ENCODE results near the gene BAG5. TPM values are rescaled to one million over a fixed set of nuclear protein-coding genes. Genes with fewer than 3 reads are reported as not detected.

BAG5 gene
- total RNA-seq, 1 experiment from 2014 or later: 27.0 TPM

GRCh38 chr14:103558071-103558882 lies 4.2 kb downstream of the BAG5 start:
- POLR2A ChIA-PET: no interaction called here
- no peaks in the 10 kb centered on the region for H3K27me3 ChIP-seq (ENCODE audit: insufficient read depth, low read length)
- ATAC-seq (no peak), DNase-seq (ENCODE audit: low read depth, low spot score) (no peak)
- RAD21 ChIA-PET (ENCODE audit: low non-redundant PET in 1 of 2, low total read pairs in 2 of 2, uncharacterized antibody in 2 of 2, unreplicated experiment in 2 of 2): no interaction called here
- intact Hi-C loops (cut with micrococcal nuclease): no loop called here
- peaks cover 5 to 10% of the 10 kb centered on the region in 2 experiments for H3K4me1 ChIP-seq (ENCODE audit: control insufficient read depth in 1 of 2, insufficient read depth in 2 of 2, low read length in 2 of 2)
- peaks cover 13 to 27% of the 10 kb centered on the region in 2 experiments; a peak in 3 of 4 replicates for H3K36me3 ChIP-seq (ENCODE audit: control insufficient read depth in 1 of 2, insufficient read depth in 2 of 2, low read length in 2 of 2)
- H3K4me2 ChIP-seq (ENCODE audit: low read length): no peak overlapping the region
- H3K9me3 ChIP-seq (ENCODE audit: control insufficient read depth in 1 of 2, insufficient read depth in 1 of 2, low read depth in 1 of 2, low read length in 2 of 2): no peaks in the 10 kb centered on the region
- TF ChIP-seq POLR2A (IDR thresholded peaks at IDR 0.05; ENCODE audit: borderline replicate concordance, extremely low read depth, insufficient read depth, insufficient read length): no peak
- H2AFZ ChIP-seq (ENCODE audit: low read depth, low read length, poor library complexity, severe bottlenecking): no peak overlapping the region
- no TSS peak for BruUV-seq (replicated peaks)
- no peak overlapping the region for H3K27ac ChIP-seq (ENCODE audit: low read depth, low read length)
- no peak overlapping the region for H3K9ac ChIP-seq (ENCODE audit: low read length)
- peaks cover 10% of the 10 kb centered on the region; the same call in 1 of the 2 replicates for H4K20me1 ChIP-seq (ENCODE audit: insufficient read depth)
- no peaks in the 10 kb centered on the region for H3K9me2 ChIP-seq (ENCODE audit: insufficient read depth)
- no peak overlapping the region for H3K4me3 ChIP-seq (replicated peaks in 1 of 2; ENCODE audit: low read depth in 1 of 2, low read length in 2 of 2)
- CTCF ChIA-PET: no interaction called here
- H3K79me2 ChIP-seq (ENCODE audit: insufficient read depth, low read length): peaks cover 65% of the 10 kb centered on the region

GRCh38 chr14:103556946-103557758 lies 5.3 kb downstream of the BAG5 start:
- Histone ChIP-seq H4K20me1 (ENCODE audit: insufficient read depth) (peaks cover 10% of the 10 kb centered on the region; the same call in 1 of the 2 replicates), H3K36me3 (ENCODE audit: control insufficient read depth in 1 of 2, insufficient read depth in 2 of 2, low read length in 2 of 2) (peaks cover 13 to 27% of the 10 kb centered on the region in 2 experiments; a peak in 3 of 4 replicates), H3K9ac (ENCODE audit: low read length) (no peak overlapping the region), H3K9me3 (ENCODE audit: control insufficient read depth in 1 of 2, insufficient read depth in 1 of 2, low read depth in 1 of 2, low read length in 2 of 2) (no peaks in the 10 kb centered on the region), H3K27ac (ENCODE audit: low read depth, low read length) (no peak overlapping the region), H3K27me3 (ENCODE audit: insufficient read depth, low read length) (no peaks in the 10 kb centered on the region), H3K79me2 (ENCODE audit: insufficient read depth, low read length) (peaks cover 58% of the 10 kb centered on the region), H3K9me2 (ENCODE audit: insufficient read depth) (no peaks in the 10 kb centered on the region), H2AFZ (ENCODE audit: low read depth, low read length, poor library complexity, severe bottlenecking) (no peak overlapping the region), H3K4me1 (ENCODE audit: control insufficient read depth in 1 of 2, insufficient read depth in 2 of 2, low read length in 2 of 2) (peaks cover 14 to 21% of the 10 kb centered on the region in 2 experiments), H3K4me3 (replicated peaks in 1 of 2; ENCODE audit: low read depth in 1 of 2, low read length in 2 of 2) (no peak overlapping the region), H3K4me2 (ENCODE audit: low read length) (no peak overlapping the region)
- CTCF ChIA-PET: interaction anchor here (1.1 kb wide), 1 partner anchor 11 kb away, joined by 3 read pairs; no protein-coding TSS in a partner anchor
- intact Hi-C loops (cut with micrococcal nuclease): no loop called here
- no TSS peak for BruUV-seq (replicated peaks)
- ATAC-seq (no peak), DNase-seq (ENCODE audit: low read depth, low spot score) (no peak)
- POLR2A ChIA-PET: interaction anchor here (1.3 kb wide), 1 partner anchor 34 kb away, joined by 5 read pairs; the partner anchor contains the start of gene CKB
- RAD21 ChIA-PET (ENCODE audit: low non-redundant PET in 1 of 2, low total read pairs in 2 of 2, uncharacterized antibody in 2 of 2, unreplicated experiment in 2 of 2): interaction anchor here in 1 of 2 experiments (0.7 kb wide), 1 partner anchor 11 kb away, joined by 3 read pairs; no protein-coding TSS in a partner anchor
- no peak for TF ChIP-seq CBX3 (IDR thresholded peaks at IDR 0.05; ENCODE audit: low read depth)
- TF ChIP-seq FOSL1 (IDR thresholded peaks at IDR 0.05; ENCODE audit: low read depth): no peak
- no peak for TF ChIP-seq SP1 (IDR thresholded peaks at IDR 0.05; ENCODE audit: low read depth)
- TF ChIP-seq SIN3A (IDR thresholded peaks at IDR 0.05; ENCODE audit: low read depth): no peak
- no peak for TF ChIP-seq CTCF (IDR thresholded peaks at IDR 0.05 in 2 of 3, conservative IDR thresholded peaks at IDR 0.05 in 1 of 3; ENCODE audit: borderline replicate concordance in 1 of 3, insufficient read depth in 1 of 3, low read depth in 2 of 3, low read length in 2 of 3)
- no peak for TF ChIP-seq ZNF274 (IDR thresholded peaks at IDR 0.05; ENCODE audit: low read depth, low read length)
- no peak for TF ChIP-seq ZFX (IDR thresholded peaks at IDR 0.05)
- TF ChIP-seq REST (IDR thresholded peaks at IDR 0.05; ENCODE audit: low read depth): no peak
- no peak for TF ChIP-seq SRF (IDR thresholded peaks at IDR 0.05; ENCODE audit: low read depth)
- TF ChIP-seq ELF1 (IDR thresholded peaks at IDR 0.05; ENCODE audit: borderline replicate concordance, low read depth): no peak
- no peak for TF ChIP-seq EZH2phosphoT487 (IDR thresholded peaks at IDR 0.05; ENCODE audit: borderline replicate concordance)
- no peak for TF ChIP-seq EZH2 (IDR thresholded peaks at IDR 0.05)
